GM19372 (cell line): ENCODE data around the gene LTBP4.
"Not testable (repeated sequence)": the region's sequence is repeated elsewhere in the genome, so short reads cannot be mapped to it uniquely, and the experiment has no call there.

Experiments used
- ATAC-seq: cut with Tn5 transposase; IDR thresholded peaks from one replicate; pipeline ENCODE4 v1.9.1; 2021; ENCODE audit warnings: mild to moderate bottlenecking, low read depth, moderate library complexity; ENCODE audit not compliant: unreplicated experiment

Gene LTBP4

DNA sequence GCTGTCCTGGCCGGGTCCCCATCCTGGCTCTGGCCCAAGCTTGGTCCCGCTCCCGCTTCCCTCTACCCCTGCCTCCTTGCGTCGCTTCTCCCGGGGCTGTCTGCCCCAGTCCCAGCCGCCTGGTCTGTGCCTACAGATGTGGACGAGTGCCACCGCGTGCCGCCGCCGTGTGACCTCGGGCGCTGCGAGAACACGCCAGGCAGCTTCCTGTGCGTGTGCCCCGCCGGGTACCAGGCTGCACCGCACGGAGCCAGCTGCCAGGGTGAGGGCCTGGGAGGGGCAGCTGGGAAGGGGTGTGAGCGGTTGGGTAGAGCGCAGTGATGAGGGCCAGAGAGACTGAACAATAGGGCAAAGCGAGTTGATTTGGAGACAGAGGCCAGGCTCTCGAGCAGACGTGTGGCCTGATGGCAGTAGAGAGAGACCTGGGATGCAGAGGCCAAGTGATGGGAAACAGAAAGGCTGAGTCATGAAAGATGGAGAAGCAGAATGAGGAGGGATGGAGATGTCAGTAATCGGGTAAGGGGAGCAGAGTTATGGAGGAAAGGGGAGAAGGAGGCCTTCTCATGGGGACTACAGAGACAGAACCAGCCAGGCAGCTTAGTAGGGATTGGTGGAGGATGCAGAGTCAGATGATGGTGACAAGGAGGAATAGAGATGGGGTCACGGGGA, 9.4 kb downstream of the LTBP4 start:
- ATAC-seq = no peak

GRCh38 chr19:40611096-40611495, 9.9 kb downstream of the LTBP4 start:
- ATAC-seq = no peak

DNA sequence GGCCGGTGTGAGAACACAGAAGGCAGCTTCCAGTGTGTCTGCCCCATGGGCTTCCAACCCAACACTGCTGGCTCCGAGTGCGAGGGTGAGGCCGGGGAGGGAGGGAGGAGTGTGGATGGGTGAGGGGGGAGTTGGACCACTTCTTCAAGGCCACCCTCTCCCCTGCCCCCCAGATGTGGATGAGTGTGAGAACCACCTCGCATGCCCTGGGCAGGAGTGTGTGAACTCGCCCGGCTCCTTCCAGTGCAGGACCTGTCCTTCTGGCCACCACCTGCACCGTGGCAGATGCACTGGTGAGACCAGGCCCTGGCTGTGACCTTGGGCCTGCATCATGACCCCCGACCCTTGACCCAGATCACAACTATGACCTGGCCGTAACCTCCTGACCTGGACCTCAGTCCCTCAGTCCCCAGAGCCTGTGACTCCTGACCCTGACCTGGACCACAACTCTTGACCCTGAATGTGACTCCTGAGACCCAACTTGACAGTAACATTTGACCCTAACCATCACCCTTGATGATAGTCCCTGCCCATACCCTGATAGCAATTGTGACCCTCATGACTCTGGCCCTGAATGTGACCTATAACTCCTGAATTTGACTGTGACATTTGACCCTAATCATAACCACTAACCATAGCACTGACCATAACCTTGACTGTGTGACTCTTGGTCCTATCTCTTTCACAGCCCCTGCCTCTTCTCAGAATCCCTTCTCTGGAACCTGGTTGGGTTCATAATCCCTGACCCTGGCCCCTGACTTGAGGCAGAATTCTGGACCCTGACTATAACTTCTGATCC, 10.9 kb downstream of the LTBP4 start:
- ATAC-seq = no peak

DNA sequence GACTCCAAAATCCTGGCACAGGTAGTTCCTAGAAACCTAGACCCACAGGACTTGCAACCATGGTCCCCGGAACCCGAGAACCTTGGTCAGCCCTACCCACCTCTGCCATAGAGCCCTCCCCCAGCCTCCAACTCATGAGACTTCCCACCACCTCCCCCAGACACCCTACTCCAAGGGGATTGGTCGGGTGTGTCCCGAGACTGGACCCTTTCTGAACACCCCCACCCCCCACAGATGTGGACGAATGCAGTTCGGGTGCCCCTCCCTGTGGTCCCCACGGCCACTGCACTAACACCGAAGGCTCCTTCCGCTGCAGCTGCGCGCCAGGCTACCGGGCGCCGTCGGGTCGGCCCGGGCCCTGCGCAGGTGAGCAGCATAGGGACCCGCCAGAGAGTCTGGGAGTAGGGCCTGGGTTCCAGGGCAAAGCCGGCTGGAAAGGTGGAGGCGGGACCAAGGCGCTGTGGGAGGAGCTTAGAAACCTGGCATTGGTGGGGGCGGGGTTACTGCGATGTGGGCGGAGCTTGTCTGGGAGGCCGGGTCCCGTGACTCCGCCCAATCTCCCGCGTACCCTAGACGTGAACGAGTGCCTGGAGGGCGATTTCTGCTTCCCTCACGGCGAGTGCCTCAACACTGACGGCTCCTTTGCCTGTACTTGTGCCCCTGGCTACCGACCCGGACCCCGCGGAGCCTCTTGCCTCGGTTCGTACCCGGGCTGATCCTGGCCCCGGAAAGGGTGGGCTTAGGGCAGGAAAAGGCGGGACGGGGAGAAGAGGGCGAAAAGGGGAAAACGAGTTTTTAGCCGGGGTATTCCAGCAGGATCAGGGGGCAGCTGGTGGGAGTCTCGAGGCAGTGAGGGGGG, 11.9 kb downstream of the LTBP4 start:
- ATAC-seq = no peak

- ATAC-seq = peak; percentile 57
These were observed 12.8 kb downstream of the LTBP4 start for GRCh38 chr19:40613690-40614621.

DNA sequence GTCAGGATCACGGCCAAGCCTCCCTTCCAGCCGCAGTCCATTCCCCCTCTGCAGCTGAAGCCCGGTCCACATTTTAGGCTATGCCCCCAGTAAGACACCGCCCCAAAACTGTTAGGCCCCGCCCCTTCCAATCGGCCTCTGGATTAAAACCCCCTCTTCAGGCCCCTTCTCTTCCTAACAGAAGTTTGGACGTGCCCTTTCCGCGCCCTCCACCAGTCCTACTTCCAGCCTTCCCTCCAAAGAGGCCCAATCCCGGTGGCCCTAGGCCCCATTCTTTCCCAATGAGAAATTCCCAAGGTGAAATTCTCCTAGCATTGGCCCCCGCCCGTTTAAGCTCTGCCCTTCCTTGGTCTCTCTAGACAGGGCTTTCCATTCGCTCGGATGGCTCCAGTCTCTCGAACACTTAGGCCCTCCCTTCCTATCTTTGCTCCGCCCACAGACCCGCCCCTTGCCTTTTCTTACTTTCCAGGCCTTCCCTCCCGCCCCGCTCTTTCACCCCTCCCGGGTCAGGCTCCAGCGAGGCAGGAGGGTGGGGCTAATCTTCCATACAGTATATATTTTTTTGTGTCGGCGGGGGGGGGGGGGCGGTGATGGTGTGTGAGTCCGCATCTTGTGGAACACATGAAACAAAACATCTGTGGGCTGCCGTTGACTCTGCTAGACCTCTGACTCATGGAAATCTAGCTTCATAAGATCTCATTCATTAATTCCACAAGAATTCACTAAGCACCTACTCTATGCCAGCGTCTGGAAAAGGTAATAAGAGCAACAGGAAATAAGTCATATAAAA, 13.6 kb downstream of the LTBP4 start:
- ATAC-seq = no peak

GRCh38 chr19:40616178-40616577, 15.0 kb downstream of the LTBP4 start:
- no peak for ATAC-seq

GRCh38 chr19:40616941-40617340, 15.8 kb downstream of the LTBP4 start:
- ATAC-seq = no peak

DNA sequence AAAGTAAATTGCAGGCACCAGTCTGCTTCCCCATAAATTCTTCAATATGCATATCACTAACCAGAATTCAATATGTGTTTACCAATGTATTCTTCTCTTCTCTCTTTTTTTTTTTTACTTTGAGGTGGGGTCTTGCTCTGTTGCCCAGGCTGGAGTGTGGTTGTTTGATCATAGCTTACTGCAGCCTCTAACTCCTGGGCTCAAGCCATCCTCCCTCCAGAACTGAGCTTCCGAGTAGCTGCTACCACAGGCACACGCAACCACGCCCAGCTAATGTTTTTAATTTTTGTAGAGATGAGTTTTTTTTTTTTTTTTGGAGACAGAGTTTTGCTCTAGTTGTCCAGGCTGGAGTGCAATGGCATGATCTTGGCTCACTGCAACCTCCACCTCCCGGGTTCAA, 16.8 kb downstream of the LTBP4 start:
- ATAC-seq = no peak

DNA sequence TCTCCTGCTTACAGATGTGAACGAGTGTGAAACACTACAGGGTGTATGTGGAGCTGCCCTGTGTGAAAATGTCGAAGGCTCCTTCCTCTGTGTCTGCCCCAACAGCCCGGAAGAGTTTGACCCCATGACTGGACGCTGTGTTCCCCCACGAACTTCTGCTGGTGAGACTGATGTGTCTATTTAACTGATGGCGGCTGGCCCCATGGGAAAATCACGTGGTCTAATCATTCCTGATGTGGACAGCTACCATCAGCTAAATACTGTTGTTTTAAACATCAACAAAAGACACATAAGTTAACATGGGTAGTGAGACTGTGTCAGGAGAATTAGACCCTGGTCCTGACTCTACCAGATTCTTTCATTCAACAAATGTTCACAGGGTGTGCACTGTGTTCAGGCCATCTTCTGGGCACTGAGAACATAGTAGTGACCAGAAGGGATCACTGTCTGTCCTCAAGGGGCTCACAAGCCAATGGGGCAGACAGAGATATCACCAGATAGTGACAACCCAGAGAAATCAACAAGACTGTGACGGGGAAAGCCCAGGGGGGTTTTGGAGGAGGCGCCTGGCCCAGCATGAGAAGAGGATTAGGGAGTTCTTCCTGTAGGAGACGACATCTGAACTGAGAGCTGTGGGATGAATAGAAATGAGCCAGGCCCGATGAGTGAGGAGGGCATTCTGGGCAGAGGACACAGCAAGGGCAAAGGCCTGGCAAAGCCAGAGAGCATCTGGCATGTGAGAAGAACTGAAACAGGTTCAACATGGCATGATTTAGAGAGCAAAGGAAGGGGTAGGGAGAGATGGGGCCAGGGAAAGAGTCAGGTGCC, 18.4 kb downstream of the LTBP4 start:
- no peak for ATAC-seq

- no peak for ATAC-seq
These were observed 19.0 kb downstream of the LTBP4 start for GRCh38 chr19:40620161-40620485.

DNA sequence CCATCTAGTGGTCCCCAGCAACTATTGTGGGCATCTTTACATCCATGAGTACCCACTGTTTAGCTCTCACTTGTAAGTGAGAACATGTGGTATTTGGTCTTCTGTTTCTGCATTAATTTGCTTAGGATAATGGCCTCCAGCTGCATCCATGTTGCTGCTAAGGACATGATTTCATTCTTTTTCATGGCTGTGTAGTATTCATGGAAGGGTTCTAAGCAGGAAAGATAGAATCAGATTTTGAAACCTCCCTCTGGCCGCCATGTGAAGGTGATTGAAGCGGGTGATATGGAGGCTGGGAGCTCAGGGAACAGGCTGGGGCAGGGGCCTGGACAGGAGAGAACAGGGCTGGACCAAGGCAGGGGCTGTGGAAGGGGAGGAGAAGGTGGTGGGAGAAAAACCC, 20.1 kb downstream of the LTBP4 start:
- ATAC-seq = no peak

DNA sequence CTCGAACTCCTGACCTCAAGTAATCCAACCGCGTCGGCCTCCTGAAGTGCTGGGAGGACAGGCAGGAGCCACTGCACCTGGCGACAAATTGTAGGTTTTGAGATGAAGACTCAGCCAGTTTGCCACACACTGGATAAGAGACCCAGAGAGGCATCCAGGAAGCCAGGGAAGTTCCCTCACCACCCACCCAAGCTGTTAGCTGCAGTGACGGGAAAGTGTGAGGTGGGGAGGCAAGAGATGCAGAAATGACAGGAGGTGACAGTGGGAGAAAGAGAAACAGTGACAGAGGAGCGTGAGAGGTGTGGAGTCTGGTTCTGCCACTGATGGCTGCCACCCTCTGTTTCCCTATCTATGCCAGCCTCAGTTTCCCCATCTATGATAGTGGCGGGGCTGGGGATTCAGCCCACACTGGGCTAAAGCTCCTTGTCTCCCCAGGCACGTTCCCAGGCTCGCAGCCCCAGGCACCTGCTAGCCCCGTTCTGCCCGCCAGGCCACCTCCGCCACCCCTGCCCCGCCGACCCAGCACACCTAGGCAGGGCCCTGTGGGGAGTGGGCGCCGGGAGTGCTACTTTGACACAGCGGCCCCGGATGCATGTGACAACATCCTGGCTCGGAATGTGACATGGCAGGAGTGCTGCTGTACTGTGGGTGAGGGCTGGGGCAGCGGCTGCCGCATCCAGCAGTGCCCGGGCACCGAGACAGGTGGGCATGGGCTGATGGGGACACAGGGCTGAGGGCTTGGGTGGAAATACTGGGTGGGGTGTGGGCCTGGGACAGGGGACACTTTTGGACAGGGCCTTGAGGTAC, 21.0 kb downstream of the LTBP4 start:
- no peak for ATAC-seq

GRCh38 chr19:40622773-40623075, 21.6 kb downstream of the LTBP4 start:
- ATAC-seq = no peak

DNA sequence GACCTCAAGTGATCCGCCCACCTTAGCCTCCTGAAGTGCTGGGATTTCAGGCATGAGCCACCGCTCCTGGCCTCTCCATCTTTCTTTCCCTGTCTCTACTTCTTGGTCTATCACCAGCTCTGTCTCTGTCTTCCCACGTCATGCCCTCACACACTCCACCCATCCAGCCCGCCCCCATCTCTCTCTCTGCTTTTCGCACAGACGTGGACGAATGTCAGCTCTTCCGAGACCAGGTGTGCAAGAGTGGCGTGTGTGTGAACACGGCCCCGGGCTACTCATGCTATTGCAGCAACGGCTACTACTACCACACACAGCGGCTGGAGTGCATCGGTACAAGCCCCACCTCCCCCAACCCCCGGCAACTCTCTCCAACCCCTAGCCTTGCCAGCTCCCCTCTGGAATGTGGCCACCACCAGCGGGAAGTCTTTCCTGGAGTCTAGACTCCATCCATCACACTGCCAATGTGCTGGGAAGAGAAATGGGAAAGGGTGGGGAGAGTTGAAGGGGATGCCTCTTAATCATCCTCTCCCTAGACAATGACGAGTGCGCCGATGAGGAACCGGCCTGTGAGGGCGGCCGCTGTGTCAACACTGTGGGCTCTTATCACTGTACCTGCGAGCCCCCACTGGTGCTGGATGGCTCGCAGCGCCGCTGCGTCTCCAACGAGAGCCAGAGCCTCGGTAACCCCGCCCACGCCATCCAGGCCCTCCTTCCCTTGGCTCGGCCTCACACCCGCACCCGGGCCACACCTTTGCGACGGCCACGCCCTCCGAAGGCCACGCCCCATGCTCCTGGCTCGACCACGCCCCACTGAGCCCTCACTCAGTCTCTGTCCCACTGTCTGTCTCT, 22.5 kb downstream of the LTBP4 start:
- ATAC-seq = no peak

DNA sequence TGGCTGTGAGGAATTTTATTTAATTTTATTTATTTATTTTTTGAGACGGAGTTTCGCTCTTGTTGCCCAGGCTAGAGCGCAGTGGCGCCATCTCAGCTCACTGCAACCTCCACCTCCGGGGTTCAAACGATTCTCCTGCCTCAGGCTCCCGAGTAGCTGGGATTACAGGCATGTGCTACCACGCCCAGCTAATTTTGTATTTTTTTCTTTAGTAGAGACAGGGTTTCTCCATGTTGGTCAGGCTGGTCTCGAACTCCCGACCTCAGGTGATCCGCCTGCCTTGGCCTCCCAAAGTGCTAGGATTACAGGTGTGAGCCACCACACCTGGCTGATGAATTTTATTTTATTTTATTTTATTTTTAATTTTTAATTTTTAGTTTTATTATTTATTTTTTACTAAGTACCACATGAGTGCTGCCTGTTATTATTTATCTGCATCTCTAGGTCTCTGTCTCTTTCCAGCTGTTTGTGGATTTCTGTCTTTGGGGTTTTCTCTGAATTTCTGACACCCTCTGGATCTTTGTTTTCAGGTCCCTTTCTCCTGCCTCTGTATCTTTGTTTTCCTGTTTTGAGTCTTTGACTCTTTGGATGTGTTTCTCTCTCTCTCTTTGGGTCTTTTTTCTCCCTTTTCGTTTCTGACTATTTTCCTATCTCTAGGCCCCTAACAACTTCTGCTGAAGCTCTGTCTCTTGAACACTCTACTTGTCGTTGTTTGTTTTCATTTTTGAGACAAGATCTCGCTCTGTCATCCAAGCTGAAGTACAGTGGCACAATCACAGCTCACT, 23.4 kb downstream of the LTBP4 start:
- not testable (repeated sequence) for ATAC-seq
